Heart left ventricle (tissue), 16 donors: ENCODE data around the gene CERCAM. TPM values are rescaled to one million over a fixed set of nuclear protein-coding genes. Genes with fewer than 3 reads are reported as not detected.

Experiments
- ATAC-seq, 4 donors: fragments of 200-7000 bp; cut with Tn5 transposase; one replicate each; pipeline ENCODE4 v1.9.1; 2020 to 2022; ENCODE audit warnings: moderate library complexity in 4 of 4, mild to moderate bottlenecking in 3 of 4, moderate number of reproducible peaks in 1 of 4
- DNase-seq, 5 donors: peaks; one replicate each; pipeline ENCODE4 v3.0.0-alpha.2; 2020
- H3K27ac ChIP-seq, 12 donors: fragments of 200-600 bp; sonication (generic) in 4 of 12; one replicate each; pipeline versions ENCODE4 v1.5.0 to v1.8.0; 2016 to 2022; ENCODE audit warnings: mild to moderate bottlenecking in 2 of 12
- H3K27me3 ChIP-seq, 9 donors: fragments of 200-600 bp; sonication (generic) in 2 of 9; one replicate each; pipeline versions ENCODE4 v1.5.1 to v1.8.0; 2016 to 2022; ENCODE audit warnings: mild to moderate bottlenecking in 3 of 9
- H3K36me3 ChIP-seq, 9 donors: fragments of 200-600 bp; sonication (generic) in 2 of 9; one replicate each; pipeline versions ENCODE4 v1.5.0 to v1.8.0; 2018 to 2022; ENCODE audit warnings: mild to moderate bottlenecking in 2 of 9
- H3K4me1 ChIP-seq, 12 donors: fragments of 200-600 bp; sonication (generic) in 4 of 12; one replicate each; pipeline versions ENCODE4 v1.5.0 to v1.8.0; 2016 to 2022; ENCODE audit warnings: mild to moderate bottlenecking in 3 of 12
- H3K4me3 ChIP-seq, 12 donors: fragments of 200-600 bp; sonication (generic) in 4 of 12; one replicate each; pipeline versions ENCODE4 v1.5.0 to v1.8.0; 2017 to 2022; ENCODE audit warnings: mild to moderate bottlenecking in 9 of 12, moderate library complexity in 4 of 12
- H3K9me3 ChIP-seq, 12 donors: fragments of 200-600 bp; sonication (generic) in 4 of 12; one replicate each; pipeline versions ENCODE4 v1.5.0 to v1.8.0; 2016 to 2022; ENCODE audit warnings: mild to moderate bottlenecking in 1 of 12
- POLR2A ChIP-seq, 2 donors: fragments of 450-650 bp; IDR thresholded peaks; one replicate each; pipeline ENCODE4 v1.6.1; 2017; ENCODE audit warnings: antibody characterized with exemption in 2 of 2, mild to moderate bottlenecking in 2 of 2, moderate library complexity in 2 of 2
- WGBS, 4 donors: extraction: QIAGEN DNeasy Blood & Tissue Kit in 2 of 4; methylation state at CpG; one replicate each; pipeline versions ENCODE4 v1.1.5 to v1.1.7; 2013 to 2018; 5-methylcytosine and 5-hydroxymethylcytosine counted together
- intact Hi-C, 10 donors: fragments of 100-400 bp; cut with DNase I; formaldehyde crosslinking; loops; one replicate each; pipeline versions ENCODE4 v1.11.1 to v1.14.2; 2022
- polyA plus RNA-seq, 2 donors: library from polyadenylated mRNA; stranded (reverse); fragments of 200-250 nt; gene quantifications; one replicate each; pipeline ENCODE4 v1.2.3, GENCODE V29; 2013
- total RNA-seq, 9 donors: library from RNA; depleted of rRNA in 2 of 9; stranded (reverse); fragments of >200 nt in 2 of 9; fragmentation: NEBNext Ultra II Directional in 3 of 9; extraction: Animal tissue kit (Norgen Biotek cat#: 25700) in 3 of 9; gene quantifications; one replicate each; pipeline versions ENCODE4 v1.1.0 to v1.2.4, GENCODE V29; 2016 to 2023
- TF ChIP-seq, protein P1 (sequence below), 12 donors: fragments of 200-600 bp; sonication (generic) in 4 of 12; IDR thresholded peaks; one replicate each; pipeline versions ENCODE4 v1.5.0 to v1.8.0; 2018 to 2022; ENCODE audit warnings: antibody characterized with exemption in 12 of 12, mild to moderate bottlenecking in 5 of 12
- donor health status: ischemic (EF 13 %, LVEDD 7.1; RV severe dilation, severe dysfunction).
- donor health status: healthy with polysubstance abuse.
- donor health status: DM: no; HTN: yes; CAD: no.
- donor health status: DM: no; HTN: no; CAD: no.
- donor health status: ischemic (EF 25% LVEDD 6.9; RV normal size, moderate dysfunction).
- donor health status: ischemic (EF 25% LVEDD 5.7; RV mildly dilated, moderate dysfunction).
- donor health status: healthy.
- donor health status: DM: yes; HTN: yes; CAD: no.
- donor health status: ischemic (EF 35%, LVEDD 5.7; RV mildly dilated, moderate dysfunction).
- donor health status: nonischemic (EF 11% LVEDD 7.7; RV severe dilation, severe dysfunction).
- donor health status: DM: yes; HTN: yes; CAD: no.
- donor health status: PGD.
- donor health status: ischemic (EF 29% LVEDD 5.4; RV normal size, mild dysfunction).
- donor health status: nonischemic (EF 23%, LVEDD 6.1; RV moderate dilation, normal function).

Gene CERCAM
- total and polyA plus RNA-seq, 11 donors: 5.3 to 30.0 (median 11.4) TPM

- DNase-seq: no peak
- Histone ChIP-seq H3K4me1 (peaks cover 0 to 10% (median 8%) of the 10 kb centered on the region in 12 donors), H3K27me3 (no peaks in the 10 kb centered on the region), H3K36me3 (peaks cover 0 to 6% (median 0%) of the 10 kb centered on the region in 9 donors), H3K9me3 (no peaks in the 10 kb centered on the region), H3K4me3 (no peak overlapping the region), H3K27ac (no peak overlapping the region)
- no peak for TF ChIP-seq POLR2A (IDR thresholded peaks at IDR 0.05)
- TF ChIP-seq, protein P1, sequence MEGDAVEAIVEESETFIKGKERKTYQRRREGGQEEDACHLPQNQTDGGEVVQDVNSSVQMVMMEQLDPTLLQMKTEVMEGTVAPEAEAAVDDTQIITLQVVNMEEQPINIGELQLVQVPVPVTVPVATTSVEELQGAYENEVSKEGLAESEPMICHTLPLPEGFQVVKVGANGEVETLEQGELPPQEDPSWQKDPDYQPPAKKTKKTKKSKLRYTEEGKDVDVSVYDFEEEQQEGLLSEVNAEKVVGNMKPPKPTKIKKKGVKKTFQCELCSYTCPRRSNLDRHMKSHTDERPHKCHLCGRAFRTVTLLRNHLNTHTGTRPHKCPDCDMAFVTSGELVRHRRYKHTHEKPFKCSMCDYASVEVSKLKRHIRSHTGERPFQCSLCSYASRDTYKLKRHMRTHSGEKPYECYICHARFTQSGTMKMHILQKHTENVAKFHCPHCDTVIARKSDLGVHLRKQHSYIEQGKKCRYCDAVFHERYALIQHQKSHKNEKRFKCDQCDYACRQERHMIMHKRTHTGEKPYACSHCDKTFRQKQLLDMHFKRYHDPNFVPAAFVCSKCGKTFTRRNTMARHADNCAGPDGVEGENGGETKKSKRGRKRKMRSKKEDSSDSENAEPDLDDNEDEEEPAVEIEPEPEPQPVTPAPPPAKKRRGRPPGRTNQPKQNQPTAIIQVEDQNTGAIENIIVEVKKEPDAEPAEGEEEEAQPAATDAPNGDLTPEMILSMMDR (IDR thresholded peaks at IDR 0.05): no peak
- ATAC-seq: no peak
- intact Hi-C loops: no loop called here
- 76 to 96% (median 91%) methylated on average over 2 to 17 of the region's 17 CpGs for WGBS, 4 donors
These were observed 13.7 kb downstream of the CERCAM start for GRCh38 chr9:128434340-128434739.

- no peak for DNase-seq
- intact Hi-C loops: loop anchor here in 1 of 10 donors (5.0 kb wide), 1 partner anchor 202 kb away; no protein-coding TSS in a partner anchor
- 92 to 95% (median 94%) methylated on average over 11 to 18 of the region's 18 CpGs for WGBS, 4 donors
- Histone ChIP-seq H3K36me3 (peaks cover 0 to 6% (median 0%) of the 10 kb centered on the region in 9 donors), H3K27ac (no peak overlapping the region), H3K9me3 (no peaks in the 10 kb centered on the region), H3K4me1 (peaks cover 0 to 10% (median 8%) of the 10 kb centered on the region in 12 donors), H3K27me3 (no peaks in the 10 kb centered on the region), H3K4me3 (no peak overlapping the region)
- no peak for ATAC-seq
- TF ChIP-seq, protein P1 (IDR thresholded peaks at IDR 0.05): no peak
- no peak for TF ChIP-seq POLR2A (IDR thresholded peaks at IDR 0.05)
These were observed 15.0 kb downstream of the CERCAM start for GRCh38 chr9:128435611-128436010.

GRCh38 chr9:128438343-128439109 lies 17.9 kb downstream of the CERCAM start:
- Histone ChIP-seq H3K4me1 (peaks cover 0 to 10% (median 8%) of the 10 kb centered on the region in 12 donors), H3K36me3 (peaks cover 0 to 6% (median 0%) of the 10 kb centered on the region in 9 donors), H3K27ac (peak overlapping the region in 1 of 12 donors; percentile 15), H3K27me3 (no peaks in the 10 kb centered on the region), H3K9me3 (no peaks in the 10 kb centered on the region), H3K4me3 (no peak overlapping the region)
- WGBS, 4 donors: 28 to 39% (median 32%) methylated on average over 6 to 12 of the region's 12 CpGs
- DNase-seq: peak; percentile 86 to 93 (median 88)
- intact Hi-C loops: loop anchor here in 1 of 10 donors (5.0 kb wide), 1 partner anchor 199 kb away; no protein-coding TSS in a partner anchor
- peak; percentile 82 to 95 (median 92) for ATAC-seq
- TF ChIP-seq, protein P1 (IDR thresholded peaks at IDR 0.05): peak; percentile 88 to 99 (median 96)
- no peak for TF ChIP-seq POLR2A (IDR thresholded peaks at IDR 0.05)

DNA sequence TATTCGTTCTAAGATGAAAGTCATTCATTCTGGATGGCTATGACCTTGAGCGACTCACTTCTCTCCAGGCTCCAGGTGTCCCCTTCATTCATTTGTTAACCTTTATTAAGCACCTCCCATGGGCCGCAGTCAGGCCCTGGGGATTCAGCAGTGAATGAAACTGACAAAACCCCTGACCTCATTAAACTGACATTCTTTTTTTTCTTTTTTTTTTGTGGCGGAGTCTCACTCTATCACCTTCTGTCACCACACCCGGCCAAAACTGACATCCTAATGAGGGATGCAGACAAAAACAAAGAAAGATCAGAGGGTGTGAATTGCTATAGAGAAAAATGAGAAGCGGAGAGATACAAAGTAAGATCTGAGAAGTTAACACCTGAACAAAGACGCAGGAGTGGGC lies 18.6 kb downstream of the CERCAM start:
- peaks cover 0 to 6% (median 0%) of the 10 kb centered on the region in 9 donors for H3K36me3 ChIP-seq
- no peak for TF ChIP-seq POLR2A (IDR thresholded peaks at IDR 0.05)
- TF ChIP-seq, protein P1 (IDR thresholded peaks at IDR 0.05): no peak
- no peaks in the 10 kb centered on the region for H3K27me3 ChIP-seq
- no peak for ATAC-seq
- intact Hi-C loops: loop anchor here in 1 of 10 donors (5.0 kb wide), 1 partner anchor 198 kb away; no protein-coding TSS in a partner anchor
- H3K4me1 ChIP-seq: peaks cover 0 to 10% (median 8%) of the 10 kb centered on the region in 12 donors
- no peaks in the 10 kb centered on the region for H3K9me3 ChIP-seq
- no peak overlapping the region for H3K4me3 ChIP-seq
- H3K27ac ChIP-seq: peak overlapping the region in 1 of 12 donors; percentile 15
- no peak for DNase-seq
- WGBS, 4 donors: 86 to 93% (median 89%) methylated on average over 7 of the region's 7 CpGs
